H1 (cell line): Measurements from ENCODE around the gene SLITRK3. TPM values are rescaled to one million over a fixed set of nuclear protein-coding genes. Genes with fewer than 3 reads are reported as not detected.

Experiments used
- CTCF ChIA-PET: fragments of 300-600 bp; sonication (Branson Sonifier 250); formaldehyde crosslinking; loops from one replicate; lab custom pipeline; 2021; ENCODE audit not compliant: partially characterized antibody; lab: Charles Lee
- POLR2A ChIA-PET: fragments of 300-600 bp; sonication (Branson Sonifier 250); formaldehyde crosslinking; loops from one replicate; lab custom pipeline; 2021; ENCODE audit warnings: inconsistent platforms; ENCODE audit not compliant: partially characterized antibody; lab: Charles Lee
- DNase-seq, 2 experiments: peaks; one replicate each; pipeline versions ENCODE4 v3.0.0 to v3.0.0-alpha.2; 2010 to 2022; ENCODE audit warnings: low spot score in 2 of 2, low read depth in 1 of 2, mixed read lengths in 1 of 2
- FAIRE-seq: peaks from 2 replicates; lab custom pipeline; 2011; peaks lifted over from hg19 to GRCh38; lab: Jason Lieb, UNC
- H2AFZ ChIP-seq: 2 replicates; pipeline ENCODE4 v1.8.1; 2012; ENCODE audit warnings: low read length, inconsistent platforms
- H2AK5ac ChIP-seq: 2 replicates; pipeline ENCODE4 v1.6.1; 2013; ENCODE audit warnings: low read depth, low read length
- H2BK120ac ChIP-seq: replicated peaks from 2 replicates; pipeline ENCODE3; 2013; ENCODE audit warnings: low read depth, low read length, inconsistent platforms
- H2BK12ac ChIP-seq: 2 replicates; pipeline ENCODE4 v1.6.1; 2013; ENCODE audit warnings: low read depth, low read length
- H2BK15ac ChIP-seq: 2 replicates; pipeline ENCODE4 v1.6.1; 2013; ENCODE audit warnings: low read length
- H2BK20ac ChIP-seq: 2 replicates; pipeline ENCODE4 v1.6.1; 2013; ENCODE audit warnings: low read length
- H2BK5ac ChIP-seq: 2 replicates; pipeline ENCODE4 v1.6.1; 2013; ENCODE audit warnings: low read depth, low read length
- H3K14ac ChIP-seq: 2 replicates; pipeline ENCODE4 v1.6.1; 2013; ENCODE audit warnings: inconsistent platforms; ENCODE audit not compliant: insufficient read length
- H3K18ac ChIP-seq: 2 replicates; pipeline ENCODE4 v1.6.1; 2013; ENCODE audit warnings: low read length; ENCODE audit errors: extremely low read depth
- H3K23ac ChIP-seq: 2 replicates; pipeline ENCODE4 v1.6.1; 2013; ENCODE audit warnings: inconsistent platforms; ENCODE audit not compliant: insufficient read length
- H3K23me2 ChIP-seq: 2 replicates; pipeline ENCODE4 v1.6.1; 2013; ENCODE audit warnings: low read depth, low read length
- H3K27ac ChIP-seq: 2 replicates; pipeline ENCODE4 v1.6.1; 2011; ENCODE audit warnings: low read depth, low read length, inconsistent platforms
- H3K27me3 ChIP-seq, 4 experiments: replicated peaks in 1 of 4; 1 replicate in 1 of 4; 2 replicates in 3 of 4; pipeline versions ENCODE4 v1.6.1 to v1.8.1; 2011 to 2013; ENCODE audit warnings: low read length in 3 of 4, mild to moderate bottlenecking in 3 of 4, inconsistent platforms in 2 of 4, mixed read lengths in 2 of 4, moderate library complexity in 1 of 4; ENCODE audit not compliant: control insufficient read depth in 3 of 4, insufficient read depth in 3 of 4; ENCODE audit errors: extremely low read depth in 1 of 4
- H3K36me3 ChIP-seq, 4 experiments: 2 replicates each; pipeline versions ENCODE4 v1.6.1 to v1.8.1; 2011 to 2013; ENCODE audit warnings: mild to moderate bottlenecking in 4 of 4, low read length in 3 of 4, moderate library complexity in 2 of 4, control low read depth in 1 of 4, inconsistent platforms in 1 of 4; ENCODE audit not compliant: insufficient read depth in 4 of 4, control insufficient read depth in 2 of 4
- H3K4ac ChIP-seq: replicated peaks from 2 replicates; pipeline ENCODE3; 2013; ENCODE audit warnings: low read length, low read depth, mixed read lengths, inconsistent platforms; ENCODE audit not compliant: insufficient read length
- H3K4me1 ChIP-seq, 4 experiments: replicated peaks in 1 of 4; 1 replicate in 1 of 4; 2 replicates in 3 of 4; pipeline versions ENCODE4 v1.6.1 to v1.8.1; 2011 to 2013; ENCODE audit warnings: low read length in 3 of 4, inconsistent platforms in 2 of 4, mixed read lengths in 1 of 4; ENCODE audit not compliant: insufficient read depth in 4 of 4, control insufficient read depth in 3 of 4
- H3K4me2 ChIP-seq, 2 experiments: 2 replicates each; pipeline versions ENCODE4 v1.6.1 to v1.8.1; 2011 to 2013; ENCODE audit warnings: low read depth in 2 of 2, low read length in 2 of 2, control low read depth in 1 of 2, inconsistent platforms in 1 of 2, mild to moderate bottlenecking in 1 of 2; ENCODE audit not compliant: insufficient read depth in 1 of 2
- H3K4me3 ChIP-seq, 4 experiments: fragments of 200-600, 300-600 bp in 1 of 4; sonication (generic), shearing (Covaris generic), sonication (Bioruptor Twin) in 1 of 4; 2 replicates each; pipeline versions ENCODE4 v1.5.1 to v1.8.1; 2011 to 2016; ENCODE audit warnings: low read length in 4 of 4, low read depth in 3 of 4, control low read depth in 2 of 4, inconsistent platforms in 2 of 4, mild to moderate bottlenecking in 2 of 4, mixed read lengths in 1 of 4, moderate library complexity in 1 of 4; ENCODE audit not compliant: insufficient read depth in 2 of 4; ENCODE audit errors: extremely low read depth in 1 of 4
- H3K56ac ChIP-seq: replicated peaks from 2 replicates; pipeline ENCODE3; 2013; ENCODE audit warnings: low read depth, mild to moderate bottlenecking, mixed read lengths, low read length, inconsistent platforms; ENCODE audit not compliant: insufficient read length
- H3K79me1 ChIP-seq: 2 replicates; pipeline ENCODE4 v1.6.1; 2013; ENCODE audit warnings: low read depth, low read length, control low read depth
- H3K79me2 ChIP-seq, 2 experiments: 2 replicates each; pipeline versions ENCODE4 v1.6.1 to v1.8.1; 2012 to 2013; ENCODE audit warnings: low read length in 2 of 2, mild to moderate bottlenecking in 2 of 2, inconsistent platforms in 1 of 2; ENCODE audit not compliant: insufficient read depth in 2 of 2, control insufficient read depth in 1 of 2
- H3K9ac ChIP-seq, 4 experiments: replicated peaks in 1 of 4; 1 replicate in 1 of 4; 2 replicates in 3 of 4; pipeline versions ENCODE4 v1.6.1 to v1.8.1; 2011 to 2013; ENCODE audit warnings: low read depth in 3 of 4, low read length in 3 of 4, control low read depth in 2 of 4, mild to moderate bottlenecking in 2 of 4, moderate library complexity in 2 of 4, inconsistent platforms in 1 of 4; ENCODE audit errors: extremely low read depth in 1 of 4
- H3K9me3 ChIP-seq, 2 experiments: 2 replicates each; pipeline versions ENCODE4 v1.6.1 to v1.8.1; 2012 to 2013; ENCODE audit warnings: mild to moderate bottlenecking in 2 of 2, moderate library complexity in 2 of 2, control low read depth in 1 of 2, inconsistent platforms in 1 of 2, low read depth in 1 of 2, low read length in 1 of 2, mixed read lengths in 1 of 2; ENCODE audit not compliant: insufficient read depth in 2 of 2
- H4K20me1 ChIP-seq, 2 experiments: replicated peaks in 1 of 2; 2 replicates each; pipeline versions ENCODE3 to v1.8.1; 2011 to 2013; ENCODE audit warnings: inconsistent platforms in 2 of 2, low read length in 2 of 2, mild to moderate bottlenecking in 1 of 2; ENCODE audit not compliant: insufficient read depth in 2 of 2, control insufficient read depth in 1 of 2
- H4K5ac ChIP-seq: 2 replicates; pipeline ENCODE4 v1.6.1; 2013; ENCODE audit warnings: low read length, low read depth, mixed read lengths, inconsistent platforms; ENCODE audit not compliant: insufficient read length
- H4K8ac ChIP-seq: 2 replicates; pipeline ENCODE4 v1.8.0; 2013; ENCODE audit warnings: mild to moderate bottlenecking, moderate library complexity, low read length, inconsistent platforms; ENCODE audit not compliant: insufficient read depth; ENCODE audit errors: extremely low read depth
- H4K91ac ChIP-seq: replicated peaks from 2 replicates; pipeline ENCODE3; 2013; ENCODE audit warnings: low read length, mixed read lengths, inconsistent platforms; ENCODE audit not compliant: insufficient read length
- WGBS, 2 experiments: shearing (Covaris generic) in 1 of 2; methylation state at CpG; one replicate each; pipeline versions ENCODE4 v1.1.6 to v1.1.7; 2013 to 2015; ENCODE audit warnings: low lambda C conversion rate in 2 of 2, mixed read lengths in 2 of 2, inconsistent platforms in 1 of 2, low coverage in 1 of 2, missing lambda C conversion rate in 1 of 2; ENCODE audit not compliant: insufficient replicate concordance in 2 of 2, insufficient coverage in 1 of 2, insufficient read length in 1 of 2; ENCODE audit errors: extremely low coverage in 1 of 2, missing lambda C conversion rate in 1 of 2; 5-methylcytosine and 5-hydroxymethylcytosine counted together
- polyA plus RNA-seq, 7 experiments: library from polyadenylated mRNA; depleted of rRNA in 3 of 7; stranded (reverse) in 5 of 7; unstranded in 2 of 7; fragments of >200 nt in 5 of 7; fragments of 200-250 nt in 2 of 7; gene quantifications; 1 replicate in 5 of 7; 2 replicates in 1 of 7; 4 replicates in 1 of 7; pipeline versions ENCODE4 v1.2.1 to v1.2.3, GENCODE V29; 2011 to 2013; ENCODE audit warnings: missing spikeins in 2 of 7, mixed read lengths in 2 of 7
- total RNA-seq: library from RNA; stranded (reverse); fragmentation: NEBNext Ultra II Directional; extraction: Animal tissue kit (Norgen Biotek cat#: 25700); gene quantifications from 2 replicates; pipeline ENCODE4 v1.2.1, GENCODE V29; 2021

SLITRK3 gene
- total and polyA plus RNA-seq, 2 of the 8 experiments (the other 6 are each of a cell fraction or from before 2014, with no cell fraction given) = 0.71 to 3.4 TPM

- WGBS, 2 experiments = 80% methylated on average over 1 of the region's 1 CpG; no CpG with 5 or more reads in 1 of the 2 experiments
- H2AK5ac ChIP-seq = no peak overlapping the region
- no peak overlapping the region for H3K23ac ChIP-seq
- H3K4me1 ChIP-seq = no peaks in the 10 kb centered on the region
- no peaks in the 10 kb centered on the region for H3K79me2 ChIP-seq
- H4K20me1 ChIP-seq = no peaks in the 10 kb centered on the region
- no peak overlapping the region for H3K27ac ChIP-seq
- H3K4me2 ChIP-seq = no peak overlapping the region
- H3K9ac ChIP-seq = no peak overlapping the region
- H4K5ac ChIP-seq = no peak overlapping the region
- FAIRE-seq = no peak
- H2AFZ ChIP-seq = no peak overlapping the region
- no peak overlapping the region for H2BK120ac ChIP-seq
- H3K4ac ChIP-seq = no peak overlapping the region
- no peaks in the 10 kb centered on the region for H3K36me3 ChIP-seq
- H4K8ac ChIP-seq = no peak overlapping the region
- no peaks in the 10 kb centered on the region for H3K79me1 ChIP-seq
- H3K56ac ChIP-seq = no peak overlapping the region
- H3K23me2 ChIP-seq = no peaks in the 10 kb centered on the region
- no peak overlapping the region for H4K91ac ChIP-seq
- no peak overlapping the region for H2BK12ac ChIP-seq
- no peak overlapping the region for H2BK20ac ChIP-seq
- H3K27me3 ChIP-seq = no peaks in the 10 kb centered on the region
- no peak overlapping the region for H3K4me3 ChIP-seq
- no peak for DNase-seq
- H3K14ac ChIP-seq = no peak overlapping the region
- H3K18ac ChIP-seq = no peak overlapping the region
- CTCF ChIA-PET = interaction anchor here (0.5 kb wide), 1 partner anchor 11 kb away, joined by 3 read pairs; no protein-coding TSS in a partner anchor
- H2BK15ac ChIP-seq = no peak overlapping the region
- H3K9me3 ChIP-seq = no peaks in the 10 kb centered on the region
- POLR2A ChIA-PET = no interaction called here
- H2BK5ac ChIP-seq = no peak overlapping the region
Measured at GRCh38 chr3:165225604-165226003, 29.4 kb upstream of the SLITRK3 start.
